Esophagus squamous epithelium (tissue), 5 donors: ENCODE results near the gene DENND1A. TPM values are rescaled to one million over a fixed set of nuclear protein-coding genes. Genes with fewer than 3 reads are reported as not detected.
"Not testable (repeated sequence)": the region's sequence is repeated elsewhere in the genome, so short reads cannot be mapped to it uniquely, and the experiment has no call there.

Experiments used
- DNase-seq: peaks from one replicate; lab custom pipeline; 2025; lab: John Stamatoyannopoulos, UW
- H3K27ac ChIP-seq, 4 donors: fragments of 200-600 bp; sonication (generic); one replicate each; pipeline ENCODE4 v1.5.1; 2016 to 2019; ENCODE audit warnings: mild to moderate bottlenecking in 1 of 4
- H3K27me3 ChIP-seq, 4 donors: fragments of 200-600 bp; sonication (generic); 1 replicate in 3 of 4; 2 replicates in 1 of 4; pipeline versions ENCODE4 v1.5.1 to v1.6.0; 2017 to 2021; ENCODE audit warnings: antibody characterized with exemption in 1 of 4
- H3K36me3 ChIP-seq, 3 donors: fragments of 200-600 bp; sonication (generic); one replicate each; pipeline ENCODE4 v1.5.1; 2016 to 2019
- H3K4me1 ChIP-seq, 3 donors: fragments of 200-600 bp; sonication (generic); one replicate each; pipeline ENCODE4 v1.5.1; 2017 to 2019
- H3K4me3 ChIP-seq, 4 donors: fragments of 200-600 bp; sonication (generic); 1 replicate in 3 of 4; 2 replicates in 1 of 4; pipeline ENCODE4 v1.5.1; 2016 to 2019; ENCODE audit warnings: mild to moderate bottlenecking in 2 of 4, moderate library complexity in 1 of 4
- H3K9me3 ChIP-seq, 3 donors: fragments of 200-600 bp; sonication (generic); one replicate each; pipeline ENCODE4 v1.5.1; 2016 to 2019
- POLR2A ChIP-seq, 4 donors: fragments of 450-650 bp; IDR thresholded peaks; one replicate each; pipeline ENCODE4 v1.6.1; 2017; ENCODE audit warnings: antibody characterized with exemption in 4 of 4, mild to moderate bottlenecking in 4 of 4, moderate library complexity in 3 of 4
- WGBS, 2 donors: methylation state at CpG; one replicate each; pipeline ENCODE4 v1.1.5; 2018; 5-methylcytosine and 5-hydroxymethylcytosine counted together
- intact Hi-C: fragments of 100-400 bp; cut with DNase I; formaldehyde crosslinking; loops from one replicate; pipeline ENCODE4 v1.15.0; 2022
- total RNA-seq, 4 donors: library from RNA; depleted of rRNA; stranded (reverse); fragments of >200 nt; gene quantifications; one replicate each; pipeline ENCODE4 v1.1.0, GENCODE V29; 2016
- TF ChIP-seq, protein P1 (sequence below), 6 experiments: fragments of 450-650 bp in 4 of 6; fragments of 200-600 bp in 2 of 6; sonication (generic) in 2 of 6; IDR thresholded peaks; one replicate each; pipeline ENCODE4 v1.5.1; 2016 to 2019; ENCODE audit warnings: antibody characterized with exemption in 6 of 6, mild to moderate bottlenecking in 4 of 6, moderate library complexity in 4 of 6
- donor health status: DM: yes; HTN: yes; CAD: no.

DENND1A gene
- total RNA-seq, 4 donors from 2014 or later, result 5.3 to 16.0 (median 12.9) TPM

DNA sequence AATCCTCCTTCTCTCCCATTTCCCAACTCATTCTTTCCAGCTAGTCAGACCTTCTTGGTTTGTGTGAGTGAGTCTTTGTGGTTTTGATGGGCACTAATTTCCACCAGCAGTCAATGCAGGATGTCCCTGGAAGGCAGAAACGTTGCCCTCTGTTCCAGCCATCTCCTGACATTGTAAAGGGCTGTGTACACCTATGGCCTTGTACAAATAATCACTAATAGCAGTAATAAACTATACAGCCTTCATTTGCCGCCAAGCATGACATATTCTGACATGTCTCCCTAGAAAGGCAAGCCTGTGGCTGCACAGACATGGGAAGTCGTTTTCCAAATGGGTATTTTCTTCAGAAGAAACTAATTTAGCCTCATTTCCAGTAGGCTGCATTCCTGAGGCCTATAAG is 18.4 kb upstream of the DENND1A start:
- intact Hi-C loops, result no loop called here
- DNase-seq, result no peak

DNA sequence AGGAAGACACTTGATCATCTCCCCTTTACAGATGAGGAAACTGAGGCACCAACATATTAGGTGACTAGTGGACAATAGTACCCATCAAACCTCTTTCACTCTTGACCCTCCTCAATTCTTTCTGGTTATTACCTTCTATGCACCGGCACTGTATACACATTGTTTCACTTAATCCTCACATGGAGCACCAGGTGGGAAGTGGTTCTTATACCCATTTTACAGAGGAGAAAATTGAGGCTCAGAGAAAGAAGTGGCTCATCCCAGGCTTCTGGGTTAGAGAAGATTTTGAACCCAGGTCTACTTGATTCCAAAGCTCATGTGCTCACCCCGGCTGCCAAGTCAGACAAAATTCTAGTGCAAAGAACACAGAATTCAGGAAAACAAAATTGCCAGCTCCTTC is 17.4 kb upstream of the DENND1A start:
- 93 to 97% methylated on average over 2 of the region's 2 CpGs for WGBS, 2 donors

More for the DNA sequence above, 18.4 kb upstream of the DENND1A start:
- Histone ChIP-seq H3K36me3 (no peaks in the 10 kb centered on the region), H3K4me3 (no peak overlapping the region), H3K27ac (no peak overlapping the region), H3K27me3 (peaks cover 0 to 14% (median 0%) of the 10 kb centered on the region in 4 donors), H3K4me1 (no peaks in the 10 kb centered on the region), H3K9me3 (no peaks in the 10 kb centered on the region)
- WGBS, 2 donors, result 20 to 22% methylated on average over 3 of the region's 3 CpGs
- no peak for TF ChIP-seq POLR2A (IDR thresholded peaks at IDR 0.05)
- TF ChIP-seq, protein P1, sequence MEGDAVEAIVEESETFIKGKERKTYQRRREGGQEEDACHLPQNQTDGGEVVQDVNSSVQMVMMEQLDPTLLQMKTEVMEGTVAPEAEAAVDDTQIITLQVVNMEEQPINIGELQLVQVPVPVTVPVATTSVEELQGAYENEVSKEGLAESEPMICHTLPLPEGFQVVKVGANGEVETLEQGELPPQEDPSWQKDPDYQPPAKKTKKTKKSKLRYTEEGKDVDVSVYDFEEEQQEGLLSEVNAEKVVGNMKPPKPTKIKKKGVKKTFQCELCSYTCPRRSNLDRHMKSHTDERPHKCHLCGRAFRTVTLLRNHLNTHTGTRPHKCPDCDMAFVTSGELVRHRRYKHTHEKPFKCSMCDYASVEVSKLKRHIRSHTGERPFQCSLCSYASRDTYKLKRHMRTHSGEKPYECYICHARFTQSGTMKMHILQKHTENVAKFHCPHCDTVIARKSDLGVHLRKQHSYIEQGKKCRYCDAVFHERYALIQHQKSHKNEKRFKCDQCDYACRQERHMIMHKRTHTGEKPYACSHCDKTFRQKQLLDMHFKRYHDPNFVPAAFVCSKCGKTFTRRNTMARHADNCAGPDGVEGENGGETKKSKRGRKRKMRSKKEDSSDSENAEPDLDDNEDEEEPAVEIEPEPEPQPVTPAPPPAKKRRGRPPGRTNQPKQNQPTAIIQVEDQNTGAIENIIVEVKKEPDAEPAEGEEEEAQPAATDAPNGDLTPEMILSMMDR (IDR thresholded peaks at IDR 0.05), result no peak

DNA sequence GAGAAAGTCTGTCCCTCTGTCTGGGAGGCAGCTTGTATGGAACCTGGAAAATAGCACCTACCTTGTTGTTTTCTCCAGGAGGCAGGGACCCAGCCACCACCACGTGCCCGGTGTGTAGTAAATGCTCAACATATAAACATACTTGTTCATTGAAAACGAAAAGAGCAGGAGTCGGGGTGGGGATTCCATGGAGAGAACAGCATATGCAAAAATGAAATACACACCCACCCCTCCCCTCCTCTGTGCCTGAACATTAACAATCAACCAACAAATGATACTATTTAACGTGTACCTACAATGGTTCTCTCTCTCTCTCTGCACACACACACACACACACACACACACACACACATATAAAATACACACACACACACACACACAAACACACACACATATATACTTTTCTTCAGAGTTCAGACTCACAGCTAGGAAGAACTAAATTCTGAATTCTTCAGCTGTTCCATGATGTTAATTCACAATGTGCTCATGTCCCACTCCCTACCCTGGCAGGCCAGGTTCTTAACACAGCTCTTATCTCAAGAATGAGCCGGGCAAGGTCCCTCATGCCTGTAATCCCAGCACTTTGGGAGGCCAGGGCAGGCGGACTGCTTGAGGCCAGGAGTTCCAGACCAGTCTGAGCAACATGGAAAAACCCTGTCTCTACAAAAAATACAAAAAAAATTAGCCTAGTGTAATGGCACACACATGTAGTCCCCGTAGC is 16.3 kb upstream of the DENND1A start:
- Histone ChIP-seq H3K4me3 (no peak overlapping the region), H3K27me3 (peaks cover 0 to 3% (median 0%) of the 10 kb centered on the region in 4 donors), H3K27ac (no peak overlapping the region), H3K4me1 (no peaks in the 10 kb centered on the region), H3K36me3 (no peaks in the 10 kb centered on the region), H3K9me3 (no peaks in the 10 kb centered on the region)
- 70 to 73% methylated on average over 7 to 8 of the region's 8 CpGs for WGBS, 2 donors
- no peak for DNase-seq
- intact Hi-C loops, result no loop called here
- TF ChIP-seq, protein P1 (IDR thresholded peaks at IDR 0.05), result no peak
- TF ChIP-seq POLR2A (IDR thresholded peaks at IDR 0.05), result no peak

More for the DNA sequence above, 17.4 kb upstream of the DENND1A start:
- Histone ChIP-seq H3K4me3 (no peak overlapping the region), H3K4me1 (no peaks in the 10 kb centered on the region), H3K36me3 (no peaks in the 10 kb centered on the region), H3K27ac (no peak overlapping the region), H3K9me3 (no peaks in the 10 kb centered on the region), H3K27me3 (peaks cover 0 to 11% (median 0%) of the 10 kb centered on the region in 4 donors)
- intact Hi-C loops, result no loop called here
- TF ChIP-seq, protein P1 (IDR thresholded peaks at IDR 0.05), result no peak
- no peak for TF ChIP-seq POLR2A (IDR thresholded peaks at IDR 0.05)
- DNase-seq, result no peak

DNA sequence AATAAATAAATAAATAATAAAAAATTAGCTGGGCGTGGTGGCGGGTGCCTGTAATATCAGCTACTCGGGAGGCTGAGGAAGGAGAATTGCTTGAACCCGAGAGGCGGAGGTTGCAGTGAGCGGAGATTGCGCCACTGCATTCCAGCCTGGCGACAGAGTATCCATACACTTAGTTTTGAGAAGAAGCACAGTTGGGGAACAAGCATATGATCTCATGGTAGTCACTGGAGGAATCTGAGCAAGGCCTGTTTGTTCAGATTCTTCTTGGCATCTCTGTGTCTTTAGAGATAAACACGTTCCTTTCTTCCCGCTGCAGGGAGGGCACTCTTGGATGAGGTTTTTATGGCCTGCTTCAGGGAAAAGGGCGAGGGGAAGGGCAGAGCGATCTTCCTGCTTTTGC is 15.6 kb upstream of the DENND1A start:
- DNase-seq, result no peak
- Histone ChIP-seq H3K4me1 (no peaks in the 10 kb centered on the region), H3K27ac (no peak overlapping the region), H3K27me3 (peaks cover 0 to 8% (median 0%) of the 10 kb centered on the region in 4 donors), H3K9me3 (no peaks in the 10 kb centered on the region), H3K36me3 (no peaks in the 10 kb centered on the region), H3K4me3 (no peak overlapping the region)
- intact Hi-C loops, result no loop called here
- no peak for TF ChIP-seq POLR2A (IDR thresholded peaks at IDR 0.05)
- TF ChIP-seq, protein P1 (IDR thresholded peaks at IDR 0.05), result no peak
- WGBS, 2 donors, result 87 to 95% methylated on average over 12 of the region's 12 CpGs

DNA sequence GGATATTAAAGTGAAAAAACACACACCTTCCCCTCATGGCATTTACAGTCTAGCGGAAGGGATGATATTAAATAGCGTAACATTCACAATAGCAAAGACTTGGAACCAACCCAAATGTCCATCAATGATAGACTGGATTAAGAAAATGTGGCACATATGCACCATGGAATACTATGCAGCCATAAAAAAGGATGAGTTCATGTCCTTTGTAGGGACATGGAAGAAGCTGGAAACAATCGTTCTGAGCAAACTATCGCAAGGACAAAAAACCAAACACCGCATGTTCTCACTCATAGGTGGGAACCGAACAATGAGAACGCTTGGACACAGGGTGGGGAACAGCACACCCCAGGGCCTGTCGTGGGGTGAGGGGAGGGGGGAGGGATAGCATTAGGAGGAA is 14.5 kb upstream of the DENND1A start:
- H3K27me3 ChIP-seq, H3K27ac ChIP-seq, H3K4me3 ChIP-seq, DNase-seq, H3K4me1 ChIP-seq, intact Hi-C loops, H3K9me3 ChIP-seq, H3K36me3 ChIP-seq: not testable (repeated sequence)
- WGBS, 2 donors, result 89 to 93% methylated on average over 8 of the region's 8 CpGs
